Spleen (tissue), 7 donors: ENCODE measurements around the gene MAMDC2.

Experiments
- POLR2A ChIP-seq, 3 donors: fragments of 450-650 bp; IDR thresholded peaks; one replicate each; pipeline ENCODE4 v1.5.1; 2017; ENCODE audit warnings: antibody characterized with exemption in 3 of 3, mild to moderate bottlenecking in 1 of 3
- POLR2AphosphoS5 ChIP-seq, 3 donors: sonication (generic); formaldehyde crosslinking; IDR thresholded peaks; one replicate each; pipeline ENCODE4 v1.5.1; 2017; ENCODE audit warnings: antibody characterized with exemption in 3 of 3
- TF ChIP-seq, protein P1 (sequence below), 11 experiments: fragments of 200-600 bp in 7 of 11; fragments of 450-650 bp in 4 of 11; sonication (generic) in 4 of 11; IDR thresholded peaks in 8 of 11; conservative IDR thresholded peaks in 3 of 11; 1 replicate in 7 of 11; 2 replicates in 4 of 11; pipeline versions ENCODE4 v1.4.0 to v1.8.0; 2016 to 2021; ENCODE audit warnings: antibody characterized with exemption in 11 of 11, inconsistent platforms in 4 of 11, mild to moderate bottlenecking in 1 of 11
- donor health status: DM: no; HTN: no; CAD: no; lungs with moderate emphysema.
- donor health status: DM: no; HTN: no; CAD: no.
- donor health status: DM: no; HTN: no; CAD: no.

- TF ChIP-seq POLR2A (IDR thresholded peaks at IDR 0.05) (no peak), POLR2AphosphoS5 (IDR thresholded peaks at IDR 0.05) (no peak)
- TF ChIP-seq, protein P1, sequence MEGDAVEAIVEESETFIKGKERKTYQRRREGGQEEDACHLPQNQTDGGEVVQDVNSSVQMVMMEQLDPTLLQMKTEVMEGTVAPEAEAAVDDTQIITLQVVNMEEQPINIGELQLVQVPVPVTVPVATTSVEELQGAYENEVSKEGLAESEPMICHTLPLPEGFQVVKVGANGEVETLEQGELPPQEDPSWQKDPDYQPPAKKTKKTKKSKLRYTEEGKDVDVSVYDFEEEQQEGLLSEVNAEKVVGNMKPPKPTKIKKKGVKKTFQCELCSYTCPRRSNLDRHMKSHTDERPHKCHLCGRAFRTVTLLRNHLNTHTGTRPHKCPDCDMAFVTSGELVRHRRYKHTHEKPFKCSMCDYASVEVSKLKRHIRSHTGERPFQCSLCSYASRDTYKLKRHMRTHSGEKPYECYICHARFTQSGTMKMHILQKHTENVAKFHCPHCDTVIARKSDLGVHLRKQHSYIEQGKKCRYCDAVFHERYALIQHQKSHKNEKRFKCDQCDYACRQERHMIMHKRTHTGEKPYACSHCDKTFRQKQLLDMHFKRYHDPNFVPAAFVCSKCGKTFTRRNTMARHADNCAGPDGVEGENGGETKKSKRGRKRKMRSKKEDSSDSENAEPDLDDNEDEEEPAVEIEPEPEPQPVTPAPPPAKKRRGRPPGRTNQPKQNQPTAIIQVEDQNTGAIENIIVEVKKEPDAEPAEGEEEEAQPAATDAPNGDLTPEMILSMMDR (IDR thresholded peaks at IDR 0.05 in 8 of 11, conservative IDR thresholded peaks at IDR 0.05 in 3 of 11) = no peak
These were observed 1.8 kb downstream of the MAMDC2 start for GRCh38 chr9:70045452-70045851.
